Transverse colon (tissue), 4 donors: ENCODE data around the gene NUP153. TPM values are rescaled to one million over a fixed set of nuclear protein-coding genes. Genes with fewer than 3 reads are reported as not detected.
A peak's percentile ranks its signal among the peaks of the same experiment; 100 is the strongest.

ENCODE experiments used
- DNase-seq: peaks from one replicate; pipeline ENCODE4 v3.0.0-alpha.2; 2019
- H3K27ac ChIP-seq, 4 donors: fragments of 200-600 bp; sonication (generic); 2 replicates each; pipeline ENCODE4 v1.5.1; 2016 to 2018; ENCODE audit warnings: inconsistent platforms in 4 of 4
- H3K27me3 ChIP-seq: fragments of 200-600 bp; sonication (generic); 2 replicates; pipeline ENCODE4 v1.5.1; 2017; ENCODE audit warnings: inconsistent platforms
- H3K36me3 ChIP-seq, 4 donors: fragments of 200-600 bp; sonication (generic); 2 replicates each; pipeline ENCODE4 v1.5.1; 2017 to 2019; ENCODE audit warnings: inconsistent platforms in 4 of 4
- H3K4me1 ChIP-seq, 4 donors: fragments of 200-600 bp; sonication (generic); 2 replicates each; pipeline ENCODE4 v1.5.1; 2017 to 2020; ENCODE audit warnings: inconsistent platforms in 4 of 4
- H3K4me3 ChIP-seq, 4 donors: fragments of 200-600 bp; sonication (generic); 1 replicate in 1 of 4; 2 replicates in 3 of 4; pipeline versions ENCODE4 v1.5.1 to v1.6.1; 2017 to 2019; ENCODE audit warnings: inconsistent platforms in 4 of 4
- H3K9me3 ChIP-seq, 2 donors: fragments of 200-600 bp; sonication (generic); 2 replicates each; pipeline ENCODE4 v1.5.1; 2017 to 2019; ENCODE audit warnings: inconsistent platforms in 2 of 2
- EP300 ChIP-seq: sonication (generic); formaldehyde crosslinking; IDR thresholded peaks from one replicate; pipeline ENCODE4 v1.6.1; 2017; ENCODE audit warnings: antibody characterized with exemption, low read depth
- POLR2A ChIP-seq: fragments of 450-650 bp; IDR thresholded peaks from one replicate; pipeline ENCODE4 v1.6.1; 2016; ENCODE audit warnings: antibody characterized with exemption, mild to moderate bottlenecking, moderate library complexity
- POLR2AphosphoS5 ChIP-seq, 3 donors: sonication (generic); formaldehyde crosslinking; IDR thresholded peaks; one replicate each; pipeline ENCODE4 v1.6.1; 2016; ENCODE audit warnings: antibody characterized with exemption in 3 of 3
- WGBS, 2 donors: methylation state at CpG; one replicate each; pipeline ENCODE4 v1.1.5; 2018; ENCODE audit warnings: low coverage in 1 of 2; 5-methylcytosine and 5-hydroxymethylcytosine counted together
- in situ Hi-C, 4 donors: fragments of 200-750 bp; cut with MboI; loops; one replicate each; pipeline versions ENCODE4 v1.15.0 to v1.15.1; 2017; ENCODE audit warnings: low sequenced_read_pairs in 3 of 4, low pct_ligation_motif_present in 1 of 4, low pct_unique_long_range_greater_than_20kb in 1 of 4
- intact Hi-C: fragments of 100-400 bp; cut with DNase I; formaldehyde crosslinking; loops from one replicate; pipeline ENCODE4 v1.15.1; 2023; ENCODE audit warnings: low total_unique reads
- total RNA-seq, 4 donors: library from RNA; depleted of rRNA; stranded (reverse); fragments of >200 nt; gene quantifications; one replicate each; pipeline ENCODE4 v1.1.0, GENCODE V29; 2016
- TF ChIP-seq, protein P1 (sequence below), 5 experiments: fragments of 200-600 bp in 3 of 5; fragments of 450-650 bp in 2 of 5; sonication (generic) in 3 of 5; IDR thresholded peaks; 1 replicate in 2 of 5; 2 replicates in 3 of 5; pipeline ENCODE4 v1.5.1; 2016 to 2017; ENCODE audit warnings: antibody characterized with exemption in 5 of 5, inconsistent platforms in 3 of 5, mild to moderate bottlenecking in 2 of 5, moderate library complexity in 1 of 5

The NUP153 gene
- total RNA-seq, 4 donors from 2014 or later: 27.9 to 37.0 (median 32.1) TPM

DNA sequence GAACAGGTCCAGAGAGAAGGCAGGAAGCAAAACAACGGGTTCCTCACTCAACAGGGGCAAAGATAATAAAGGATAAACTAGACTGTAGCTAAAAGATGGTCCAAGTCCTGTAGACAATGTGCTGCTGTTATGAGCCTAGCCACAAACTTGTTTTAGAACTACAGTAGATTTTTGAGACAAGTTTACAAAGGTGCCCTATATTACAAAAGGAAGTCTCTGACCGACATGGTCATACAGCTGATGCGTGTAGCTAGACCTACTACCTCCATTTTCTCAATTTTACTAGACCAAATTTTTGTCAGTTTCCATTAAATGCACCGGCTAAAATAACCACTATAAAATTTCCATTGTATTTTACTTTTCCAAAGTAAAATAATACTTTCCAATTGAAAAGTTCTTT, 94.7 kb downstream of the NUP153 start:
- Histone ChIP-seq H3K27ac (no peak overlapping the region), H3K36me3 (peaks cover 0 to 12% (median 5%) of the 10 kb centered on the region in 4 donors), H3K27me3 (no peaks in the 10 kb centered on the region), H3K4me1 (peaks cover 0 to 37% (median 9%) of the 10 kb centered on the region in 4 donors), H3K9me3 (no peaks in the 10 kb centered on the region), H3K4me3 (no peak overlapping the region)
- intact Hi-C loops (no loop called here), in situ Hi-C loops (no loop called here)
- TF ChIP-seq EP300 (no peak), POLR2A (no peak), POLR2AphosphoS5 (IDR thresholded peaks at IDR 0.05) (no peak)
- TF ChIP-seq, protein P1, sequence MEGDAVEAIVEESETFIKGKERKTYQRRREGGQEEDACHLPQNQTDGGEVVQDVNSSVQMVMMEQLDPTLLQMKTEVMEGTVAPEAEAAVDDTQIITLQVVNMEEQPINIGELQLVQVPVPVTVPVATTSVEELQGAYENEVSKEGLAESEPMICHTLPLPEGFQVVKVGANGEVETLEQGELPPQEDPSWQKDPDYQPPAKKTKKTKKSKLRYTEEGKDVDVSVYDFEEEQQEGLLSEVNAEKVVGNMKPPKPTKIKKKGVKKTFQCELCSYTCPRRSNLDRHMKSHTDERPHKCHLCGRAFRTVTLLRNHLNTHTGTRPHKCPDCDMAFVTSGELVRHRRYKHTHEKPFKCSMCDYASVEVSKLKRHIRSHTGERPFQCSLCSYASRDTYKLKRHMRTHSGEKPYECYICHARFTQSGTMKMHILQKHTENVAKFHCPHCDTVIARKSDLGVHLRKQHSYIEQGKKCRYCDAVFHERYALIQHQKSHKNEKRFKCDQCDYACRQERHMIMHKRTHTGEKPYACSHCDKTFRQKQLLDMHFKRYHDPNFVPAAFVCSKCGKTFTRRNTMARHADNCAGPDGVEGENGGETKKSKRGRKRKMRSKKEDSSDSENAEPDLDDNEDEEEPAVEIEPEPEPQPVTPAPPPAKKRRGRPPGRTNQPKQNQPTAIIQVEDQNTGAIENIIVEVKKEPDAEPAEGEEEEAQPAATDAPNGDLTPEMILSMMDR (IDR thresholded peaks at IDR 0.05): no peak
- DNase-seq: no peak
- 74 to 76% methylated on average over 4 of the region's 4 CpGs for WGBS, 2 donors

DNA sequence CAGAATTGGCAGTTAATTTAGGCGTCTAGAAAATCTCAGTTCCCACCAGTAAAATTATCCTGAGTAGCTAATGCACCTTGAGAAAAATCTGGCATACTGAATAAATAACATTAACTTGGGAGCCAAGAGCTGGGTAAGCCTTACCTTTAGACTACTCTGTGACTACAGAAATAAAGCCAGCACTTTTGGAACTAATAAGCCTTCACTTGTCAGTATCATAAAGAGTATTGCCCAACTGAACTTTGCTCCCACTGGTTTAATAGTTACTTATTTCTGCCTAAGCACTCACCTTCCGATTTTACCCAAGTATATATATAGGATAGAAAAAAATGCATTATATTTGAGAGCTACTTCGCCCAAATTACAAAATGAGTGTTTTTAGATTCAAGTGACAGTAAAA, 95.9 kb downstream of the NUP153 start:
- 57 to 63% methylated on average over 3 of the region's 3 CpGs for WGBS, 2 donors
- in situ Hi-C loops (no loop called here), intact Hi-C loops (no loop called here)
- Histone ChIP-seq H3K27ac (peak overlapping the region; percentile 10 to 62 (median 45)), H3K36me3 (peaks cover 0 to 13% (median 5%) of the 10 kb centered on the region in 4 donors), H3K4me3 (no peak overlapping the region), H3K9me3 (no peaks in the 10 kb centered on the region), H3K27me3 (no peaks in the 10 kb centered on the region), H3K4me1 (peaks cover 0 to 30% (median 9%) of the 10 kb centered on the region in 4 donors)
- DNase-seq: no peak
- TF ChIP-seq EP300: no peak
- TF ChIP-seq, protein P1 (IDR thresholded peaks at IDR 0.05): no peak
- TF ChIP-seq POLR2A: no peak
- TF ChIP-seq POLR2AphosphoS5 (IDR thresholded peaks at IDR 0.05): peak in 1 of 3 donors; percentile 34

DNA sequence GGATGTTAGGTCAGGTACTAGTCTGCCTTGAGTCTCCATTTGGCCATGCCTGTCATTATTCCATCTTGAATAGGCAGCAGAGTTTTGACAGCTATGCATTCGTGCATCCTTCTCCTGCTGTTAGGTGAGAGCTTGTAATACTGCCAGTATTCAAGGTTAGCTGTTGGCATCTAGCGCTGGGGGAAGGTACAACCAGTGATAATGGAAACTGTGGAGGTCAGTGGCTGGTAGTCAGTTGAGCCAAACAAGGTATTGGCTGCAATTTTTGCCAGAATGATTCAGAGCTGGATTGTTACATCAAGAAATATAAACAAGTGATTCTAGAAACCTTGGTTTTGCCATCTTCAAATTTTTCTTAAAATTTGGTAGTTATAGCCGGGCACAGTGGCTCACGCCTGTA, 100.1 kb downstream of the NUP153 start:
- DNase-seq: no peak
- intact Hi-C loops: no loop called here
- Histone ChIP-seq H3K4me3 (no peak overlapping the region), H3K27me3 (no peaks in the 10 kb centered on the region), H3K9me3 (no peaks in the 10 kb centered on the region), H3K36me3 (peaks cover 0 to 24% (median 10%) of the 10 kb centered on the region in 4 donors), H3K4me1 (peaks cover 4 to 47% (median 21%) of the 10 kb centered on the region in 4 donors), H3K27ac (no peak overlapping the region)
- in situ Hi-C loops: no loop called here
- TF ChIP-seq EP300 (no peak), POLR2A (no peak), POLR2AphosphoS5 (IDR thresholded peaks at IDR 0.05) (no peak)
- TF ChIP-seq, protein P1 (IDR thresholded peaks at IDR 0.05): no peak
- 86 to 94% methylated on average over 2 to 4 of the region's 4 CpGs for WGBS, 2 donors

DNA sequence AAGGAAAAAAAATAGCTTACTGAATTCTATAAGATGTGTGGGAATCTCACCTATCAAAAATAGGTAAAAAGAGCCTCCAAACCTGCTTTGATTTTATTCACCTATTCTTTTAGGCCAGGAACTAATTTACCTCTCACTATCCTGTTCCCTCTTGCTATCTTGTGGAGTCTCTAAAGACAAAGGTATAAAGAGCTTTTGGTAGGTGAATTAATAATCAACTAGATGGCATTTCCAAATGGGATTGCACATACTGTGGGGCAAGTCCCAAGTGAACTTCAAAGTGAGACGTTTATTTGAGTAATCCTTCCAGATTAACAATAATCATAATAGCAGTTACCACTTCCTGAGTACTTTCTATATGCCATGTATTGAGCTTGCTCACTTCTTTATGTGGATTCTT, 103.8 kb downstream of the NUP153 start:
- in situ Hi-C loops (no loop called here), intact Hi-C loops (no loop called here)
- DNase-seq: no peak

More for the DNA sequence above, 103.8 kb downstream of the NUP153 start:
- Histone ChIP-seq H3K27me3 (no peaks in the 10 kb centered on the region), H3K4me1 (peaks cover 4 to 42% (median 15%) of the 10 kb centered on the region in 4 donors), H3K4me3 (no peak overlapping the region), H3K27ac (peak overlapping the region in 1 of 4 donors; percentile 5), H3K36me3 (peaks cover 0 to 20% (median 7%) of the 10 kb centered on the region in 4 donors), H3K9me3 (no peaks in the 10 kb centered on the region)
- TF ChIP-seq, protein P1 (IDR thresholded peaks at IDR 0.05): no peak
- TF ChIP-seq POLR2AphosphoS5 (IDR thresholded peaks at IDR 0.05): no peak
- TF ChIP-seq POLR2A: no peak
- TF ChIP-seq EP300: no peak
- whole genome bisulfite sequencing, 2 donors: 5 to 8% methylated on average over 1 of the region's 1 CpG
